Activated CD4-positive, CD25-positive, alpha-beta regulatory T cell treated with anti-CD3 and anti-CD28 coated beads, Interleukin-2, amount 50 U/mL, for 72 hours (primary cell): Measurements from ENCODE around the gene ZNF627.
"Not testable (repeated sequence)": the region's sequence is repeated elsewhere in the genome, so short reads cannot be mapped to it uniquely, and the experiment has no call there.

ENCODE experiments used
- DNase-seq: peaks from one replicate; pipeline ENCODE4 v3.0.0; 2021

ZNF627 gene

DNA sequence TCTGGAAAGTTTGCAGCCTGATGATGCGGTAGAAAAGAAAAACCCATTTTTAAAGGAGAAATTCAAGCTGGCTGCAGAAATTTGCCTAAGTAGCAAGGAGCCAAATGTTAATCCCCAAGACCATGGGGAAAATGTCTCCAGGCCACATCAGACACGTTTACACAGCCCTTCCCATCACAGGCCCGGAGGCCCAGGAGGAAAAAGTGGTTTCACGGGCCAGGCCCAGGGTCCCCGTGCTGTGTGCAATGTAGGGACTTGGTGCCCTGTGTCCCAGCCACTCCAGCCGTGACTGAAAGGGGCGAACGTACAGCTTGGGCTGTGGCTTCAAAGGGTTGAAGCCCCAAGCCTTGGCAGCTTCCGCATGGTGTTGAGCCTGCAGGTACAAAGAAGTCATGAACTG is 35.9 kb downstream of the ZNF627 start:
- no peak for DNase-seq

DNA sequence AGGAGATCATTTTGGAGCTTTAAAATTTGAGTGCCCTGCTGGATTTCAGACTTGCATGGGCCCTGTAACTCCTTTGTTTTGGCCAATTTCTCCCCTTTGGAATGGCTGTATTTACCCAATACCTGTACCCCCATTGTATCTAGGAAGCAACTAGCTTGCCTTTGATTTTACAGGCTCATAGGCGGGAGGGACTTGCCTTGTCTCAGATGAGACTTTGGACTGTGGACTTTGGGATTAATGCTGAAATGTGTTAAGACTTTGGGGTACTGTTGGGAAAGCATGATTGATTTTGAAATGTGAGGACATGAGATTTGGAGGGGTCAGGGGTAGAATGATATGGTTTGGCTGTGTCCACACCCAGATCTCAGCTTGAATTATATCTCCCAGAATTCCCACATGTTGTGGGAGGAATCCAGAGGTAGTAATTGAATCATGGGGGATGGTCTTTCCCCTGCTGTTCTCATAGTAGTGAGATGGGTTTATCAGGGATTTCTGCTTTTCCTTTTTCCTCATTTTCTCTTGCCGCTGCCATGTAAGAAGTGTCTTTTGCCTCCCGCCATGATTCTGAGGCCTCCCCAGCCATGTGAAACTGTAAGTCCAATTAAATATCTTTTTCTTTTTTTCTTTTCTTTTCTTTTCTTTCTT is 36.9 kb downstream of the ZNF627 start:
- DNase-seq = not testable (repeated sequence)

- no peak for DNase-seq
These were observed 41.9 kb downstream of the ZNF627 start for GRCh38 chr19:11639245-11639601.

- DNase-seq = peak; percentile 94
These were observed 42.6 kb downstream of the ZNF627 start for GRCh38 chr19:11639602-11640471.

- no peak for DNase-seq
These were observed 44.0 kb downstream of the ZNF627 start for GRCh38 chr19:11641244-11641643.

- DNase-seq = no peak
These were observed 45.6 kb downstream of the ZNF627 start for GRCh38 chr19:11642902-11643301.

DNA sequence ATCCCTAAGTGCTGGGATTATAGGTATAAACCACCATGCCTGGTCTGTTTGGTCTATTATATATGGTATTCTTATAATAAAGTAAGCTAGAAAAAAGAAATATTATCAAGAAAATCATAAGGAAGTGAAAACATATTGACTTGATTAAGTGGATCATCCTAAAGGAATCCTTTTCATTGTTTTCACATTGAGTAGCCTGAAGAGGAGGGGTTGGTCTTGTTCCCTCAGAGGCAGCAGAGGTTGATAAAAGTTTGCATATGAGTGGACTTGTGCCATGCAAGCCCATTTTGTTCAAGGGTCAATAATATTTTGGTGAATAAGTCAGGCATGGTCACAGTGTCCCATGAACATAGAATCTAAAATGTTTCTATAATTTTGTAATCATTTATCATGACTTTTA is 52.7 kb downstream of the ZNF627 start:
- no peak for DNase-seq

GRCh38 chr19:11651062-11651461 is 53.8 kb downstream of the ZNF627 start:
- no peak for DNase-seq

GRCh38 chr19:11652056-11652455 is 54.8 kb downstream of the ZNF627 start:
- no peak for DNase-seq

- DNase-seq = no peak
These were observed 55.2 kb downstream of the ZNF627 start for GRCh38 chr19:11652492-11652891.

DNA sequence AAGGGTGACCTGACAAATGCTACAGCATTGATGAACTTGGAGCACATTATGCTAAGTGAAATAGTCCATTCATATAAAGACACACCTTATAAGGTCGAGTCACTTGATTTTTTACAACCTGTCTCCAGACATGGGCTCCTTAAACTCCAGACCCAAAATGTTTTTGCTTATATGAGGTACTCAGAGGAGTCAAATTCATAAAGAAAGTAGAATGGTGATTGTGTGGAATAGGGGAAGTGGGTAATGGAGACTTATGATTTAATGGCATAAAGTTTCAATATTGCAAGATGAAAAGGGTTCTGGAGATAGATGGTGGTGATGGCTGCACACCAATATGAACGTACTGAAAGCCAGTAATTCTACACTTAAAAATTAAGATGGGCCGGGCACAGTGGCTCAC is 59.3 kb downstream of the ZNF627 start:
- no peak for DNase-seq

GRCh38 chr19:11657307-11657706 is 60.0 kb downstream of the ZNF627 start:
- DNase-seq = no peak

DNA sequence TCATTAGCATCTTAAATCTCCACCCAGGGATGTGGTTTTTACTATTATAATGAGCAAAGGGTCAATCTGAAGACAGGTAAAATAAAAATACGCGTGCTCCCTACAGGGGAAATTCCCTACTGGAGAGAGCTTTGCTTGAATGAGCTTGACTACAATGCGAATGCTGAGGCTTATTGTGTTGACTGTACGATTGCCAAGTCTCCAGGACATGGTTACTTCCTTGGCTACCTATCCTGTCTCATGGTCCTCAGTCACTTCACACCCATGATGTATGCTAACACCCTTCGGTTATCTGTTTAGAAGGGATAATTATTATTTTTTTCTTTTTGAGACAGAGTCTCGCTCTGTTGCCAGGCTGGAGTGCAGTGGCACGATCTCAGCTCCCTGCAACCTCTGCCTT is 61.7 kb downstream of the ZNF627 start:
- no peak for DNase-seq

GRCh38 chr19:11659612-11660011 is 62.3 kb downstream of the ZNF627 start:
- no peak for DNase-seq

- no peak for DNase-seq
These were observed 65.0 kb downstream of the ZNF627 start for GRCh38 chr19:11662278-11662677.

- no peak for DNase-seq
These were observed 65.9 kb downstream of the ZNF627 start for GRCh38 chr19:11663181-11663591.
